Mesodermal cell (in vitro differentiated cells): ENCODE measurements around the gene LY6G6C.

Experiments used
- H3K27ac ChIP-seq: 2 replicates; pipeline ENCODE4 v1.7.0; 2013; ENCODE audit warnings: mild to moderate bottlenecking, low read depth, low read length, moderate library complexity; ENCODE audit not compliant: severe bottlenecking
- H3K36me3 ChIP-seq: 2 replicates; pipeline ENCODE4 v1.7.1; 2013; ENCODE audit warnings: mild to moderate bottlenecking, low read length, moderate library complexity; ENCODE audit not compliant: control insufficient read depth, insufficient read depth
- H3K4me1 ChIP-seq: one replicate; pipeline ENCODE4 v1.7.1; 2013; ENCODE audit warnings: mild to moderate bottlenecking, low read length; ENCODE audit not compliant: insufficient read depth, control insufficient read depth, poor library complexity, severe bottlenecking
- H3K4me3 ChIP-seq: 2 replicates; pipeline ENCODE4 v1.7.0; 2013; ENCODE audit warnings: low read length, control low read depth, mild to moderate bottlenecking; ENCODE audit not compliant: insufficient read depth, poor library complexity, severe bottlenecking; ENCODE audit errors: extremely low read depth
- H3K9me3 ChIP-seq: 2 replicates; pipeline ENCODE4 v1.7.1; 2013; ENCODE audit warnings: mild to moderate bottlenecking, low read length, moderate library complexity; ENCODE audit not compliant: control insufficient read depth
- WGBS, 2 experiments: methylation state at CpG; one replicate each; pipeline ENCODE4 v1.1.5; 2013; ENCODE audit warnings: missing lambda C conversion rate in 2 of 2; ENCODE audit not compliant: insufficient coverage in 2 of 2; 5-methylcytosine and 5-hydroxymethylcytosine counted together

Gene LY6G6C

DNA sequence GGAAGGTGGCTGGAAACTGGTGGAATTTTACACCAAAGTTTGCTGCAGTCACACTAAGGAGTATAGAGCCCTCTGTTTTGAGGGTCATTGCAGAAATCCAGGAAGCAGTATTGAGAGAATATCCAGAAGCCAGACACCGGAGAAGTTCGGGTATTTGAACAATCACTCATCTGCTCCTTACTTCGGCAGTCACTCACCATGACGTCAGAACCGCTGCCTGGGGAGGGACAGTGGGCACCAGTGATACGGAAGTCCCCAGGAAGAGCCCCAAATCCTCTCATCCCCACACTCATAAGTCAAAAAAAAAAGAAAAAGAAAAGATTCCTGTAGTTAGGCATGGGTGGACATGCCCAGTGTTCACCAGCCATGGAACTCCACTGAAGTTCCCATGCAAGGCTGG, 44.6 kb downstream of the LY6G6C start:
- H3K4me1 ChIP-seq: peaks cover 5% of the 10 kb centered on the region
- H3K27ac ChIP-seq: no peak overlapping the region
- H3K9me3 ChIP-seq: no peaks in the 10 kb centered on the region
- peaks cover 21% of the 10 kb centered on the region for H3K36me3 ChIP-seq
- H3K4me3 ChIP-seq: no peak overlapping the region
- WGBS, 2 experiments: 88 to 100% methylated on average over 2 to 4 of the region's 6 CpGs

DNA sequence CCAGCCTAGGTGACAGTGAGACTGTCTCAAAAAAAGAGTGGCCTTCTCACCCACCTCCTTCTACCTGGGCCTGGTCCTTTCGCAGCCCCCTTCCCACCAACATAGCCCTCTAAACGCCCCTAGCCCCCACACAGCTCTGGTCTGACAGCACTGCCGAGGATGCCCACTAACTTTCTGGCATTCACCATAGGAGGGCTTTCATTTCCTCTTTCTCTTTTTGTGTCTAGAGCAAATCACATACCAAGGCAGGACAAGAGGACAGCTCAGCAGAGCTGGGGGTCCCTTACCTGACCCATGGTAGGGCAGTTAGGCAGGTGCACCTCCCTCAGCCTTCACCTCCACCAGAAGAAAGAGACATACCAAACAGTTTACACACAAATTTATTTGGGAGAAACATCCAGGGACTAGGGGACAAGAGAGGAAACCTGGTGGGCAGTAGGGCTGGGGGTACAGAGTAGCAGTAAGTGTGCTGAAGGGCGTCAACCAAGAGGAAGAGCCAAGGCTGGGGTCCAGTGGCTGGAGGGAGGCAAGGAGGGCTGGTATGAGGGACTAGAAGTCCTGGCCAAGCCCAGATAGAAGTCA, 45.1 kb downstream of the LY6G6C start:
- Histone ChIP-seq H3K27ac (no peak overlapping the region), H3K9me3 (no peaks in the 10 kb centered on the region), H3K4me1 (peaks cover 5% of the 10 kb centered on the region), H3K36me3 (peaks cover 26% of the 10 kb centered on the region), H3K4me3 (no peak overlapping the region)
- WGBS, 2 experiments: 83 to 100% methylated on average over 2 to 4 of the region's 4 CpGs

DNA sequence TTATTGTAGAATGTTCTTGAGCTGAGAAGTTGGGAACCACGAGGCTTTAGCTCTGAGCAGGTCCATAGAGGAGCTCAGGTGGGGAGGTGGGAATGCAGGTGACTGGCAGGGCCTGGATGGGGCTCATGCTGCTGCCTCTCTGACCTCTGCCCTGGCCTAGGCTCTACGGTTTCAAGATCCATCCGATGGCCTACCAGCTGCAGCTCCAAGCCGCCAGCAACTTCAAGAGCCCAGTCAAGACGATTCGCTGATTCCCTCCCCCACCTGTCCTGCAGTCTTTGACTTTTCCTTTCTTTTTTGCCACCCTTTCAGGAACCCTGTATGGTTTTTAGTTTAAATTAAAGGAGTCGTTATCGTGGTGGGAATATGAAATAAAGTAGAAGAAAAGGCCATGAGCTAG, 51.9 kb downstream of the LY6G6C start, which contains the start of gene LY6G5B:
Gene LY6G5B (plus strand): TSS at position 301 of the 400 bp plus-strand sequence. CDS start 975 bp downstream, outside the sequence.
- Histone ChIP-seq H3K4me1 (peaks cover 4% of the 10 kb centered on the region), H3K9me3 (no peaks in the 10 kb centered on the region), H3K4me3 (no peak within 1 kb of the TSS), H3K36me3 (peaks cover 68% of the 10 kb centered on the region), H3K27ac (no peak within 1 kb of the TSS)
- WGBS, 2 experiments: 90 to 100% methylated on average over 2 to 6 of the region's 8 CpGs
